ENCODE data around the gene PHOSPHO2.
"Not testable (repeated sequence)": the region's sequence is repeated elsewhere in the genome, so short reads cannot be mapped to it uniquely, and the experiment has no call there.

Gene PHOSPHO2

GRCh38 chr2:169683425-169684134 is 10.7 kb upstream of the PHOSPHO2 start:
- no peak for DNase-seq (ENCODE audit: low read depth in 2 of 2)

- no peak for DNase-seq (ENCODE audit: low read depth in 2 of 2)
Observed at GRCh38 chr2:169684135-169684565, 10.1 kb upstream of the PHOSPHO2 start.

DNA sequence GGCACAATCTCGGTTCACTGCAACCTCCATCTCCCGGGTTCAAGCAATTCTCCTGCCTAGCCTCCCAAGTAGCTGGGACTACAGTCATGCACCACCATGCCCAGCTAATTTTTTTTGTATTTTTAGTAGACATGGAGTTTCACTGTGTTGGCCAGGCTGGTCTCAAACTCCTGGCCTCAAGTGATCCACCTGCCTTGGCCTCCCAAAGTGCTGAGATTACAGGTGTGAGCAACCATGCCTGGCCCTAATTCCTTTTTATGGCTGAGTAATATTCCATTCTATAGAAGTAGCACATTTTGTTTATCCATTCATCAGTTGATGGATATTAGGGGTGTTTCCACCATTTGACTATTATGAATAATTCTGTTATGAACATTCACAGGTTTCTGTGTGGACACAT is 9.6 kb upstream of the PHOSPHO2 start:
- not testable (repeated sequence) for DNase-seq (ENCODE audit: low read depth in 2 of 2)

GRCh38 chr2:169686825-169687224 is 7.4 kb upstream of the PHOSPHO2 start:
- not testable (repeated sequence) for DNase-seq (ENCODE audit: low read depth in 2 of 2)

DNA sequence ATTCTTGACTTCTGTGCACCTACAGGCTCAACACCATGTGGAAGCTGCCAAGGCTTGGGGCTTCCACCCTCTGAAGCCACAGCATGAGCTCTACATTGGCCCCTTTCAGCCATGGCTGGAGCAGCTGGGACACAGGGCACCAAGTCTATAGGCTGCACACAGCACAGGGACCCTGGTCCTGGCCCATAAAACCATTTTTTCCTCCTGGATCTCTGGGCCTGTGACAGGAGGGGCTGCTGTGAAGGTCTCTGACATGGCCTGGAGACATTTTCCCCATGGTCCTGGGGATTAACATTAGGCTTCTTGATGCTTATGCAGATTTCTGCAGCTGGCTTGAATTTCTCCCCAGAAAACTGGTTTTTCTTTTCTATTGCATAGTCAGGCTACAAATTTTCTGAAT is 6.3 kb upstream of the PHOSPHO2 start:
- DNase-seq (ENCODE audit: low read depth in 2 of 2) = not testable (repeated sequence)

GRCh38 chr2:169690958-169691357 is 3.3 kb upstream of the PHOSPHO2 start:
- no peak for DNase-seq (ENCODE audit: low read depth in 2 of 2)

DNA sequence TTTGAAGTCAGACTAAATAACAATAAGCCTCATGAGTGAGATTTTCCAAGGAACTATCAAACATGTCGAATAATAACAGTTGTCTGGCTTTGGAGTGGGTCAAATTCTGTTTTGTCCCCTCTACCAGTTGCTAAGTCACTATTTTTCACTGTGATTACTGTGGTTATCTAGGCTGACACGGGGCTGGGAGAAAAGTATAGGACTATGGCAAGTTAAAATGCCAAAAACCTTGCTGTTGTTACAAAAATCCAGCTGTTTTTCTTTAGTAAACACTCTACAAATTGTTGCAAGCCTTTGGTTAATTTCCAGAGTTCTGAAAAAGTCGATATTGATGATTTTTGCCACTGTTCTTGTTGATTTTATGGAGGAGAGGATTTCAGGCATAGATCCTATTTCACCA is 1.6 kb upstream of the PHOSPHO2 start:
- DNase-seq (ENCODE audit: low read depth in 2 of 2) = no peak

DNA sequence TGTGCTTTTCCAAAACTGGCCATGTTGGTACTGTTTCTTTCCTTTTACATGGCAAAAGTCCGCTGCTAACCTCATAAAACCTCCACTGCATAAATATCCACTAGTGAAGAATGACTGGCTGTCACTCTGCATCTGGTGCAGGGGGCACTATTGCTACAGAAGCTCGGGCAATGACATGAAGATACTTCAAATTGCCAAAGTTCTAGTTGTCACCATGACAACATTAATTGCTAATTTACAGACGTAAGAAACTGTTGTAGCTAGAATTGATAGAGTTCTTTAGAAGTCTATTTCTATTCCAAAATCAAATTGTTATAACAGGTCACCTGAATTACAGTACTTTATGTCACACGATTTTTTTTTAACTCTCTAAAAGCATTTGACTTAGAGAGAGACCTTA is 909 bp upstream of the PHOSPHO2 start:
- no peak for DNase-seq (ENCODE audit: low read depth in 2 of 2)

GRCh38 chr2:169694894-169695260 is 608 bp downstream of the PHOSPHO2 start:
- no peak for DNase-seq (ENCODE audit: low read depth in 2 of 2)

- no peak for DNase-seq (ENCODE audit: low read depth in 2 of 2)
Observed at GRCh38 chr2:169696381-169696780, 2.1 kb downstream of the PHOSPHO2 start.

- not testable (repeated sequence) for DNase-seq (ENCODE audit: low read depth in 2 of 2)
Observed at GRCh38 chr2:169699173-169699572, 4.9 kb downstream of the PHOSPHO2 start.

DNA sequence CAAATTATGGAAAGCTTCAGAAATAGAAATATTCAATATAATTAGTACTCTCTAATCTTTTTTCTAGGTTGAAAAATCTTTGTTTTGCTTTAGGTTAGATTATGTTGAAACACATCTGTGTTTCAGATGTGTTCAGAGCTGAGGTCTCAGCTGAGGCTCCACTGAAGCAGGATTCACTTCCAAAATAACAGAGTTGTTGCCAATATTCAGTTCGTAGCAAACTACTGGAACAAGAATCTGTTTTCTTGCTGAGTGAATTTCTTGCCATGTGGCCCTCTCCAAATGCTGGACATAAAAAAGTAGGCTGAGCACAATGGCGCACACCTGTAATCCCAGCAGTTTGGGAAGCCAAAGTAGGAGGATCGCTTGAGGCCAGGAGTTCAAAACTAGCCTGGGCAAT is 8.7 kb downstream of the PHOSPHO2 start:
- no peak for DNase-seq (ENCODE audit: low read depth in 2 of 2)

GRCh38 chr2:169704160-169704708 is 10.0 kb downstream of the PHOSPHO2 start:
- no peak for DNase-seq (ENCODE audit: low read depth in 2 of 2)

GRCh38 chr2:169705927-169706326 is 11.7 kb downstream of the PHOSPHO2 start:
- DNase-seq (ENCODE audit: low read depth in 2 of 2) = no peak

DNA sequence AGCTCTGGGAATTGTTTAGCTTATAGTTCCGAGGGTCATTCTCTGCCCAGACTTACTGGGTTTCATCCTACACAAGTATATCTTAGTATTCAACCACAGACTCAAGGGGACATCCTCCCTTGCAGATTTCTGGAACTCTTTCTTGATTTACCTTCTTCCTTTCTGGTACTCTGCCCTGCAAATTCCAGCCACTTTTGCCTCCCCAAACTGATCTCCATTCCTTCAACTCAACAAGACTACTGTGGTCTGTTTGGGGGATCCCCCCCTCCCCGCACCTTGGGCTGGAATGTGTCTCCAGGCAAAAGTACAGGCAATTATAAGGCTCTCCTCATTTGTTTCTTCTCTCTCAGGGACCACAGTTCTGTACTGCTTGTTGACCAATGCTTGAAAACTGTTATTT is 13.4 kb downstream of the PHOSPHO2 start:
- DNase-seq (ENCODE audit: low read depth in 2 of 2) = no peak

- no peak for DNase-seq (ENCODE audit: low read depth in 2 of 2)
Observed at GRCh38 chr2:169709331-169709730, 15.1 kb downstream of the PHOSPHO2 start.

- no peak for DNase-seq (ENCODE audit: low read depth in 2 of 2)
Observed at GRCh38 chr2:169709981-169710380, 15.7 kb downstream of the PHOSPHO2 start.

DNA sequence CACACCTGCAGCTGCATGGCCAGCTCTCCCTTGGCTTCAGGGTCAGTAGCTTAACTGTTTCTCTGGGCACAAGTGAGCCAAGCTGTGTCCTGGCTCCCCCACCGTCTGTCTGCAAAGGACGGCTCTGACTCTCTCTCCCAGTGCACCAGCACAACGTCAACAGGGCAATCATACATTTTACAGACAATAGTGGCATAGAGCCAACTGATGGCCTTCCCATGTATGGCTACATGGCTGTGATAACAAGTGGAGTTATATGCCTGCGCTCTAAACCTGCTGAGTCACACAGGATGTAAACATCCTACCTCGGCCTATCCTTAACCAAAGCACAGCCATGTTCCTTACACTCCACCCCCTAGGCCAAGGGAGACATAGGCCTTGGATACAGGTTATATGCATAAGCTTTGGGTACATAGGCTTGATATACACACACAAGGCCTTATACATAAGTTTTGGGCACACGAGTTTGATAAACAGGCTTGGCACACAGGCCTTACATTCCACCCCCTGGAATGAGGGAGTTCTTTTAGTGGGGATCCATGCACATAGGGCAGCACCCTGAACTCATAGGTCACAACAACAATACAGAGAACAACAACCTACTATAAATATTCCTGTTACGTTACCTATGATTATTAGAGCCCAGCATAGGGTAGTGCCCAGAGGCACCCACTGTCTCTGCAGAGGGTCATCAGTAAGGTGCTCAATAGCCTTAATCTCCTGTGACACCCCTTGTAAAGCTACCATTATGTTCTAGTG is 17.7 kb downstream of the PHOSPHO2 start:
- DNase-seq (ENCODE audit: low read depth in 2 of 2) = no peak

DNA sequence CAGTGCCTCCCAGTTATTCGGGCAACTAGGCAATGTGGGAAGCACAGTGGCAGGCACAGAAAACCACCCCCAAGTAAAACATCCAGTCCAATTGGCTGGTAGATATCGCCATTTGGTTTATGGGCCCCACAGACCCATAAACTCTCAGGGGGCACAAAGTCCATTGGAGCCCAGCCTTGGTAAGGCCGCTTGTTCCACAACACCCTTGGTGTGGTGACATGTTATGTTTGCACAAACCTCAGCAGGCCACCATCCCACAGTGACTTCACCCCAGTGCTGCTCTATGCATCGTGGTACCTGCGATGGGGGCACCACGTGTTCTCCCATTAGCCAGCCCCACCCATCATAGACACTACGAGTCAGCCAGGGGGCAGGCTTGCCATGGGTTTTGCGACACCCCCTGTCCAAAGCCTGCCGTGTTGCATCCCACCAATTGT is 18.5 kb downstream of the PHOSPHO2 start:
- no peak for DNase-seq (ENCODE audit: low read depth in 2 of 2)

GRCh38 chr2:169713331-169713730 is 19.1 kb downstream of the PHOSPHO2 start:
- DNase-seq (ENCODE audit: low read depth in 2 of 2) = no peak

DNA sequence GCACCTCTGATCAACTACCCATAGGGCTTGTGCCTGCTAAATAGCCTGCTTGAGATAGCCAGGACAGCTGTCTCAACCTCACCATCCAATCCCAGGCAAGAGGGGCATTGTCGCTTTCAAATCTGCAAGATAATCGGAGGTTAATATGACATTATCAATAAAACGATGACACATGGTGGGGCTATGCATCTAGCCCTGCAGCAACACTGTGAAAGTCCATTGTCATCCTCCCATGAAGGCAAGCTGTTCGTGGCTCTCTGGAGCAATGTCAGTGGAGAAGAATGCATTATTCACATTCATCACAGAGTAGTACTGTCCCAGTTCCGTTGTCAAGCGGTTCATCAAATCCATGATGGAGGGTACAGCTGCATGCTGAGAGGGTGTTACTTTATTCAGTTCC is 20.4 kb downstream of the PHOSPHO2 start:
- no peak for DNase-seq (ENCODE audit: low read depth in 2 of 2)

DNA sequence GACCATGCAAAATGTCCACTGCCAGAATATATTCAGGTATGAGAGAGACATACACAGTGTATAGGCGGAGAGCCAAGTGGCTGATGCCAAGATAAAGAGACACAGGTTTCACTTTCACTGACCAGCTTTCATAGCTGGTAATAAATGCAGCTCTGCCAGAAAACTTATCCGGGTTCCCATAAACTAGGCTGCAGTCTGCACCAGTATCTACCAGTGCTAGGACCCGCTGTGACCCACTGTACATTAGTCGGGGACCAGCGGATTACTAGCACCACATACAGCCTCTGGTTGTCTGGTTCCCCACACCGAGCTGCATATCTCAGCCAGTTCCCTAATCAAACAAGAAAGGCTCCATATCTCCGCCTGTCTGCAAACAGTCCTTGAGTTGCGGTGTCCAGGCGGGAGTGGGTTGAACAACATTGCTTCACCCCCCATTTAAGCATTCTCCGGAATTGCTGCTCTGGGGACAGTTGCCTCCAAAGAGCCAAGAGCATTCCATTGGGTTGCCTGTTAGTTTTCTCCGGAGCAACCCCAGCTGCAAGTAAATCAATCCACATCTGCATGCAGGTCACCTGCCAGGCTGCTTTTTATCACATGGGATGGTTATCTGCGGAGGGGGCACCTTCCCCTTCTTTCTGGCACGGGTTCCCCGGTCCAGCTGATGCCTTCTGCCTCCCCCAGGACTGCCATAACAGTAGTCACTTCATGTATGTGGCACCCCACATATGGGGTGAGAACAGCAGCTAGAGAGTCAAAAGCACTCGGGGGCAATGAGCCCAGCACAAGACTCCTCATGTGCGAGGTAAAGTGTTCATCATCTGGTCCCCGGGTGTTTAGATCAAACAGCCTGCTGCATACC is 21.3 kb downstream of the PHOSPHO2 start:
- DNase-seq (ENCODE audit: low read depth in 2 of 2) = no peak
